IPS-20b (cell line): ENCODE results near the gene HSPA1L.
A peak's percentile ranks its signal among the peaks of the same experiment; 100 is the strongest.
"Not testable (repeated sequence)": the region's sequence is repeated elsewhere in the genome, so short reads cannot be mapped to it uniquely, and the experiment has no call there.

ENCODE experiments used
- H3K27ac ChIP-seq: one replicate; pipeline ENCODE4 v1.5.1; 2013; ENCODE audit warnings: low read length
- H3K27me3 ChIP-seq: 2 replicates; pipeline ENCODE4 v1.6.1; 2013; ENCODE audit warnings: mild to moderate bottlenecking, low read length, inconsistent platforms; ENCODE audit not compliant: insufficient read depth
- H3K36me3 ChIP-seq: 2 replicates; pipeline ENCODE4 v1.6.1; 2013; ENCODE audit warnings: low read depth, mild to moderate bottlenecking, inconsistent platforms, low read length, moderate library complexity; ENCODE audit not compliant: insufficient read depth
- H3K4me1 ChIP-seq: 2 replicates; pipeline ENCODE4 v1.6.1; 2013; ENCODE audit warnings: mild to moderate bottlenecking, control low read depth, inconsistent platforms, low read length, moderate library complexity; ENCODE audit not compliant: insufficient read depth
- H3K4me3 ChIP-seq: 2 replicates; pipeline ENCODE4 v1.5.1; 2013; ENCODE audit warnings: mild to moderate bottlenecking, low read length, inconsistent platforms
- H3K9ac ChIP-seq: 2 replicates; pipeline ENCODE4 v1.6.1; 2013; ENCODE audit warnings: low read depth, mild to moderate bottlenecking, inconsistent platforms, low read length, moderate library complexity
- H3K9me3 ChIP-seq: 2 replicates; pipeline ENCODE4 v1.6.1; 2013; ENCODE audit warnings: mild to moderate bottlenecking, low read depth, low read length, inconsistent platforms; ENCODE audit not compliant: insufficient read depth

The HSPA1L gene

GRCh38 chr6:31823592-31824196 lies 8.6 kb upstream of the HSPA1L start:
- not testable (repeated sequence) for H3K27me3 ChIP-seq, H3K9ac ChIP-seq, H3K27ac ChIP-seq, H3K36me3 ChIP-seq, H3K4me3 ChIP-seq, H3K9me3 ChIP-seq
- peaks cover 25% of the 10 kb centered on the region; the same call in 1 of the 2 replicates for H3K4me1 ChIP-seq

DNA sequence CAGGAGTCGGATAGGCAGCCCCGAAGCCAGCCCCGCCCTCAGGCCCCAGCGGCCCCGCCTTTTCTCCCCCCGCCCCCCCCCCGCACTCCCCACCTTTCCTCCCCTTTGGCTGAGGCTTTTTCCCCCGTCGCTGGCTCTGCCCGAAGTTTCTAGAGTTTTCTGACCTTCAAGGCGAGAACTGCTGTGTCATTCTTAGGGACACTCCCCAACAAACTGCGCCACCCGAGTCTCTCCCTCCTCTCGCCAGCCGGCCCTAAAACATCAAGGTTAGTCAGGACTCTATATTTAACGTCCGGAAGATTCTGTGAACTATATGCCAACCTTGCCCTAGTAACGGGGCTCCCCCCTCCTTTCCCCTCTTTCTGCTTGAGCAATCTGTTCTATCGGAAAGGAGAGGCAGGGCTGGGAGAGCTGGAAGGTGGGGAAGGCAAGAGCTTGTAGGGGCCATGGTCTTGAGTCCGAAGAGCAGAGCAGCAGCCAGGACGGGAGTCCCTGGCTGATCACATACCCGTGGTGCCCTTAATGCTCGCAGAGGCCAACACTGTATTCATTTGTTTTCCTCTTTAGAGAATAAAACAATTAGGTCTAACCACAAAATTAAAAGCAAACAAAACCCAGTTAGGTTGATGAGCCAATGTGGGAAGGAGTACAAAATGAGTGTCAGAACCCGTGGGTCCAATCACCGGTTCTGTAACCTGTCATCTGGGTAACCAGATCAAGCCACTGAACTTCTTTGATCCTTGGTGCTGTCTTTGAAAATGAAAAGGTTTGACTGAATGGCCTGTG lies 7.1 kb upstream of the HSPA1L start:
- Histone ChIP-seq H3K4me1 (peaks cover 29% of the 10 kb centered on the region; the same call in 1 of the 2 replicates), H3K36me3 (no peaks in the 10 kb centered on the region), H3K9me3 (no peaks in the 10 kb centered on the region), H3K9ac (peak overlapping the region; percentile 97), H3K4me3 (peak overlapping the region; percentile 91), H3K27ac (peak overlapping the region; percentile 73), H3K27me3 (no peaks in the 10 kb centered on the region)

- Histone ChIP-seq H3K9me3 (no peaks in the 10 kb centered on the region), H3K27ac (peak overlapping the region; percentile 62), H3K36me3 (no peaks in the 10 kb centered on the region), H3K9ac (peak overlapping the region; percentile 97; the same call in 1 of the 2 replicates), H3K4me1 (peaks cover 27% of the 10 kb centered on the region; the same call in 1 of the 2 replicates), H3K4me3 (peak overlapping the region; percentile 91), H3K27me3 (no peaks in the 10 kb centered on the region)
Measured at GRCh38 chr6:31821301-31822035, 6.4 kb upstream of the HSPA1L start.

DNA sequence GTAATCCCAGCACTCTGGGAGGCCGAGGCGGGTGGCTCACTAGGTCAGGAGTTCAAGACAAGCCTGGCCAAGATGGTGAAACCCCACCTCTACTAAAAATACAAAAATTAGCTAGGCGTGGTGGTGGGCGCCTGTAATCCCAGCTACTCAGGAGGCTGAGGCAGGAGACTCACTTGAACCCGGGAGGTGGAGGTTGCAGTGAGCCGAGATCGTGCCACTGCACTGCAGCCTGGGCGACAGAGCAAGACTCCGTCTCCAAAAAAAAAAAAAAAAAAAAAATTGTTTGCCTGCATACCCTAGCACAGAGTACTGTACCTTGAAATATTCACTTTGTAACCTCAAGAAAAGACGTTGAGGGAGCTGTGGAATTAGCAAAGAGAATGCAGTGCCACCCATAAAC lies 5.3 kb upstream of the HSPA1L start:
- H3K9ac ChIP-seq, H3K36me3 ChIP-seq, H3K9me3 ChIP-seq, H3K27ac ChIP-seq, H3K4me3 ChIP-seq, H3K27me3 ChIP-seq: not testable (repeated sequence)
- H3K4me1 ChIP-seq: peaks cover 19% of the 10 kb centered on the region; the same call in 1 of the 2 replicates

GRCh38 chr6:31819871-31820299 lies 4.8 kb upstream of the HSPA1L start:
- Histone ChIP-seq H3K27me3 (no peaks in the 10 kb centered on the region), H3K4me3 (no peak overlapping the region), H3K4me1 (peaks cover 15% of the 10 kb centered on the region; the same call in 1 of the 2 replicates), H3K9me3 (no peaks in the 10 kb centered on the region), H3K36me3 (no peaks in the 10 kb centered on the region), H3K27ac (no peak overlapping the region), H3K9ac (no peak overlapping the region)

- peaks cover 16% of the 10 kb centered on the region; the same call in 1 of the 2 replicates for H3K4me1 ChIP-seq
- not testable (repeated sequence) for H3K36me3 ChIP-seq, H3K27ac ChIP-seq, H3K9ac ChIP-seq, H3K27me3 ChIP-seq, H3K9me3 ChIP-seq
- peak overlapping the region; percentile 31; the same call in 1 of the 2 replicates for H3K4me3 ChIP-seq
Measured at GRCh38 chr6:31817929-31818511, 2.9 kb upstream of the HSPA1L start.

DNA sequence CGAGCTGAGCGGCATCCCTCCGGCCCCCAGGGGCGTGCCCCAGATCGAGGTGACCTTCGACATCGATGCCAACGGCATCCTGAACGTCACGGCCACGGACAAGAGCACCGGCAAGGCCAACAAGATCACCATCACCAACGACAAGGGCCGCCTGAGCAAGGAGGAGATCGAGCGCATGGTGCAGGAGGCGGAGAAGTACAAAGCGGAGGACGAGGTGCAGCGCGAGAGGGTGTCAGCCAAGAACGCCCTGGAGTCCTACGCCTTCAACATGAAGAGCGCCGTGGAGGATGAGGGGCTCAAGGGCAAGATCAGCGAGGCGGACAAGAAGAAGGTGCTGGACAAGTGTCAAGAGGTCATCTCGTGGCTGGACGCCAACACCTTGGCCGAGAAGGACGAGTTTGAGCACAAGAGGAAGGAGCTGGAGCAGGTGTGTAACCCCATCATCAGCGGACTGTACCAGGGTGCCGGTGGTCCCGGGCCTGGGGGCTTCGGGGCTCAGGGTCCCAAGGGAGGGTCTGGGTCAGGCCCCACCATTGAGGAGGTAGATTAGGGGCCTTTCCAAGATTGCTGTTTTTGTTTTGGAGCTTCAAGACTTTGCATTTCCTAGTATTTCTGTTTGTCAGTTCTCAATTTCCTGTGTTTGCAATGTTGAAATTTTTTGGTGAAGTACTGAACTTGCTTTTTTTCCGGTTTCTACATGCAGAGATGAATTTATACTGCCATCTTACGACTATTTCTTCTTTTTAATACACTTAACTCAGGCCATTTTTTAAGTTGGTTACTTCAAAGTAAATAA lies 2.2 kb upstream of the HSPA1L start:
- Histone ChIP-seq H3K4me1 (peaks cover 12% of the 10 kb centered on the region; the same call in 1 of the 2 replicates), H3K4me3 (peak overlapping the region; percentile 31; the same call in 1 of the 2 replicates)
- not testable (repeated sequence) for H3K9me3 ChIP-seq, H3K36me3 ChIP-seq, H3K9ac ChIP-seq, H3K27ac ChIP-seq, H3K27me3 ChIP-seq

GRCh38 chr6:31814677-31815024 lies 432 bp downstream of the HSPA1L start:
- H3K27me3 ChIP-seq: no peaks in the 10 kb centered on the region
- no peaks in the 10 kb centered on the region for H3K9me3 ChIP-seq
- H3K27ac ChIP-seq: peak overlapping the region; percentile 96
- peaks cover 7% of the 10 kb centered on the region; the same call in 1 of the 2 replicates for H3K4me1 ChIP-seq
- no peaks in the 10 kb centered on the region for H3K36me3 ChIP-seq
- H3K4me3 ChIP-seq: peak overlapping the region; percentile 88
- H3K9ac ChIP-seq: peak overlapping the region; percentile 93; the same call in 1 of the 2 replicates

DNA sequence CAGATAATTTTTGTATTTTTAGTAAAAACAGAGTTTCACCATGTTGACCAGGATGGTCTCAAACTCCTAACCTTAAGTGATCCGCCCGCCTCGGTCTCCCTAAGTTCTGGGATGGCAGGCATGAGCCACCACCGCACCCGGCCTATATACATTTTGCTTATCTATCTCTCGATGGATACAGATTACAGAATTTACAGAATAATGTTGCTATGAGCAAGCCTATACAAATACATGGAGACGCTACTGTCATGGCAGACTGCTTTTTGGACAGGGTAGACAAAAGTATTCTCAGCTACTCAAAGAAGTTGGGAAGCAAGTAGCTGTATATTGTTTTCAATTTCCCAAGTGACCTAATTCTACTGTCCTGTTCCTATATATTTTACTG lies 1.6 kb downstream of the HSPA1L start:
- no peaks in the 10 kb centered on the region for H3K9me3 ChIP-seq
- peaks cover 7% of the 10 kb centered on the region; the same call in 1 of the 2 replicates for H3K4me1 ChIP-seq
- no peak overlapping the region for H3K27ac ChIP-seq
- peak overlapping the region; percentile 71; the same call in 1 of the 2 replicates for H3K9ac ChIP-seq
- no peaks in the 10 kb centered on the region for H3K27me3 ChIP-seq
- H3K4me3 ChIP-seq: peak overlapping the region; percentile 56
- no peaks in the 10 kb centered on the region for H3K36me3 ChIP-seq

DNA sequence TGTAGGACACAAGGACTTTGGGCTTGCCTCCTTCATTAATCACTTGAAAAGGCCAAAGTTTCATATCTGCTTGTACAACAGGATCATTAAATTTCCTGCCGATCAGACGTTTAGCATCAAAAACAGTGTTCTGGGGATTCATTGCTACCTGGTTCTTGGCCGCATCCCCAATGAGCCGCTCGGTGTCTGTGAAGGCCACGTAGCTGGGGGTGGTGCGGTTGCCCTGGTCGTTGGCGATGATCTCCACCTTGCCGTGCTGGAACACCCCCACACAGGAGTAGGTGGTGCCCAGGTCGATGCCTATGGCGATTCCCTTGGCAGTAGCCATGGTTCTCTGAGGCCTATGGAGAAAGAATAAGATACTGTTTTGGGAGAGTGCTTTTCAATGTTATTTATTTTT lies 3.4 kb downstream of the HSPA1L start:
- Histone ChIP-seq H3K4me1 (peaks cover 4% of the 10 kb centered on the region; the same call in 1 of the 2 replicates), H3K9me3 (no peaks in the 10 kb centered on the region), H3K27me3 (no peaks in the 10 kb centered on the region), H3K4me3 (no peak overlapping the region), H3K36me3 (no peaks in the 10 kb centered on the region), H3K27ac (no peak overlapping the region), H3K9ac (no peak overlapping the region)

GRCh38 chr6:31808599-31808998 lies 6.5 kb downstream of the HSPA1L start:
- H3K27ac ChIP-seq, H3K9ac ChIP-seq, H3K4me3 ChIP-seq: not testable (repeated sequence)

More at GRCh38 chr6:31808599-31808998, 6.5 kb downstream of the HSPA1L start:
- not testable (repeated sequence) for H3K36me3 ChIP-seq, H3K27me3 ChIP-seq, H3K4me1 ChIP-seq, H3K9me3 ChIP-seq
